Measurements from ENCODE around the gene CPED1. TPM values are rescaled to one million over a fixed set of nuclear protein-coding genes. Genes with fewer than 3 reads are reported as not detected.

CPED1 gene
- total RNA-seq, 1 experiment from 2014 or later = 0.13 TPM

DNA sequence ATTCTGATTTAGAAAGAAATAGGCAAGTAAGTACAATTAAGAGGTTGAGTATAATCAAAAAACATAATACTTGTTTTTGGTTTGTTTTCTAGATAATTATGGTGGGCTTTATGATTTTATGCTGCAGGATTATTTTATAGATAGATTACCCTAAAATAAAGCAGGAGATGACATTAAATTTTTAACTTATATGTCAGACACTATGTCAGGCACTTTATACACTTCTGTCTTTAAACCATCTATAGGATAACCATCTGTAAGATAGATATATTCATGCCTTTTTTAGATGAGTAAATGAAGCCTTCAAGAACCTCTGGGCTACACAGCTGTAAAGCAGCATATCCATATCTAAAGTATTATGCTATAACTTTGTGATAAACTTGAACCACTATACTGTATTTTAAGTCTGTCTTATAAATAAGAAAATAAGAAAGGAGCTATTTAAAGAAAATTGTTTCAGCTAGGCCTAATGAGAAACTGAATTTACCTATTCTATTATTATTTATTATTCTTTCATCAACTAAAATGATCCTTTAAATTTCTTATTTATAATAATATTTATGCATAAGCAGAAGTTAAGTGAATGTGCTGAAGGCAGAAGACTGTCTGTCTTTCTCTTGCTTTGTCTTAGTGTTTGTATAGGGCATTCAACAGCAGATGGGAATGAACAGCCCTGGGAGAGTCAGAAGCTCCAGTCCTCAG lies 94.0 kb downstream of the CPED1 start:
- Mint-ChIP-seq H3K27me3 (ENCODE audit: low read depth) (no peaks in the 10 kb centered on the region), H3K9me3 (no peaks in the 10 kb centered on the region), H3K36me3 (ENCODE audit: insufficient read depth in 1 of 3, low read depth in 3 of 3) (no peaks in the 10 kb centered on the region), H3K4me1 (no peaks in the 10 kb centered on the region), H3K4me3 (no peak overlapping the region), H3K27ac (no peak overlapping the region)
- no peak overlapping the region for H4K8ac ChIP-seq (replicated peaks; ENCODE audit: insufficient read length, low read depth, low read length)
- H2BK12ac ChIP-seq (ENCODE audit: insufficient read length, low read depth, low read length) = no peak overlapping the region
- no peak overlapping the region for H3K23ac ChIP-seq (ENCODE audit: insufficient read length, low read depth, low read length)
- no peak overlapping the region for H3K56ac ChIP-seq (ENCODE audit: insufficient read length, low read depth, low read length)
- no peak overlapping the region for H2BK20ac ChIP-seq (ENCODE audit: low read depth, low read length, poor library complexity, severe bottlenecking)
- H2AK5ac ChIP-seq (ENCODE audit: insufficient read length, low read length) = no peak overlapping the region
- TF ChIP-seq, protein P1, sequence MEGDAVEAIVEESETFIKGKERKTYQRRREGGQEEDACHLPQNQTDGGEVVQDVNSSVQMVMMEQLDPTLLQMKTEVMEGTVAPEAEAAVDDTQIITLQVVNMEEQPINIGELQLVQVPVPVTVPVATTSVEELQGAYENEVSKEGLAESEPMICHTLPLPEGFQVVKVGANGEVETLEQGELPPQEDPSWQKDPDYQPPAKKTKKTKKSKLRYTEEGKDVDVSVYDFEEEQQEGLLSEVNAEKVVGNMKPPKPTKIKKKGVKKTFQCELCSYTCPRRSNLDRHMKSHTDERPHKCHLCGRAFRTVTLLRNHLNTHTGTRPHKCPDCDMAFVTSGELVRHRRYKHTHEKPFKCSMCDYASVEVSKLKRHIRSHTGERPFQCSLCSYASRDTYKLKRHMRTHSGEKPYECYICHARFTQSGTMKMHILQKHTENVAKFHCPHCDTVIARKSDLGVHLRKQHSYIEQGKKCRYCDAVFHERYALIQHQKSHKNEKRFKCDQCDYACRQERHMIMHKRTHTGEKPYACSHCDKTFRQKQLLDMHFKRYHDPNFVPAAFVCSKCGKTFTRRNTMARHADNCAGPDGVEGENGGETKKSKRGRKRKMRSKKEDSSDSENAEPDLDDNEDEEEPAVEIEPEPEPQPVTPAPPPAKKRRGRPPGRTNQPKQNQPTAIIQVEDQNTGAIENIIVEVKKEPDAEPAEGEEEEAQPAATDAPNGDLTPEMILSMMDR (conservative IDR thresholded peaks at IDR 0.05) = no peak
- no peak for DNase-seq
- no peaks in the 10 kb centered on the region for H3K9me3 ChIP-seq (ENCODE audit: control insufficient read depth, low read depth, low read length)
- no peaks in the 10 kb centered on the region for H4K20me1 ChIP-seq (ENCODE audit: control insufficient read depth, insufficient read depth, insufficient read length)
- H3T11ph ChIP-seq (ENCODE audit: low read length) = no peak overlapping the region
- no peaks in the 10 kb centered on the region for H3K79me2 ChIP-seq (ENCODE audit: insufficient read depth, low read length)
- no peak overlapping the region for H3K27ac ChIP-seq (ENCODE audit: insufficient read length, low read depth, low read length)
- no peak overlapping the region for H3K9ac ChIP-seq (ENCODE audit: extremely low read depth, insufficient read length, low read length)
- no peak overlapping the region for H3K14ac ChIP-seq (ENCODE audit: insufficient read depth, low read length)
- no peaks in the 10 kb centered on the region for H3K79me1 ChIP-seq (ENCODE audit: insufficient read depth, low read depth, low read length, poor library complexity, severe bottlenecking)
- no peak overlapping the region for H3K4me2 ChIP-seq (ENCODE audit: insufficient read depth, insufficient read length, low read length)
- no peak overlapping the region for H3K18ac ChIP-seq (ENCODE audit: insufficient read length, low read depth, low read length)
- H3K27me3 ChIP-seq (ENCODE audit: insufficient read depth, low read length) = no peaks in the 10 kb centered on the region
- H4K91ac ChIP-seq (ENCODE audit: insufficient read length, low read depth, low read length) = no peak overlapping the region
- no peaks in the 10 kb centered on the region for H3K23me2 ChIP-seq (ENCODE audit: insufficient read length, low read depth, low read length, poor library complexity, severe bottlenecking)
- no peak overlapping the region for H2AFZ ChIP-seq (ENCODE audit: low read length)
- no peaks in the 10 kb centered on the region for H3K4me1 ChIP-seq (ENCODE audit: insufficient read depth, low read length)
- no peak overlapping the region for H4K5ac ChIP-seq (ENCODE audit: insufficient read length, low read depth, low read length)
- H2BK15ac ChIP-seq (ENCODE audit: low read depth, low read length) = no peak overlapping the region
- H2BK120ac ChIP-seq (ENCODE audit: low read depth, low read length, poor library complexity, severe bottlenecking) = no peak overlapping the region
- H2BK5ac ChIP-seq (ENCODE audit: insufficient read length, low read length) = no peak overlapping the region
- H3K4ac ChIP-seq (ENCODE audit: low read depth, low read length) = no peak overlapping the region

All from H9 (cell line).